Esophagus squamous epithelium (tissue), 4 donors: ENCODE measurements around the gene CDC42BPB.

ENCODE experiments used
- CTCF ChIP-seq, 6 experiments: fragments of 450-650 bp in 4 of 6; fragments of 200-600 bp in 2 of 6; sonication (generic) in 2 of 6; IDR thresholded peaks; one replicate each; pipeline ENCODE4 v1.5.1; 2016 to 2019; ENCODE audit warnings: antibody characterized with exemption in 6 of 6, mild to moderate bottlenecking in 4 of 6, moderate library complexity in 4 of 6
- POLR2A ChIP-seq, 4 donors: fragments of 450-650 bp; IDR thresholded peaks; one replicate each; pipeline ENCODE4 v1.6.1; 2017; ENCODE audit warnings: antibody characterized with exemption in 4 of 4, mild to moderate bottlenecking in 4 of 4, moderate library complexity in 3 of 4

GRCh38 chr14:103015426-103015825 is 41.9 kb downstream of the CDC42BPB start:
- no peak for TF ChIP-seq POLR2A (IDR thresholded peaks at IDR 0.05)
- TF ChIP-seq CTCF (IDR thresholded peaks at IDR 0.05), result no peak
